ENCODE results near the gene FGF14. TPM values are rescaled to one million over a fixed set of nuclear protein-coding genes. Genes with fewer than 3 reads are reported as not detected.

The FGF14 gene
- total RNA-seq, 2 experiments from 2014 or later, result not detected

- no peak for ATAC-seq
- intact Hi-C loops (cut with DNase I, micrococcal nuclease), result no loop called here
- Mint-ChIP-seq H3K4me1 (no peaks in the 10 kb centered on the region), H3K4me3 (no peak overlapping the region), H3K27ac (no peak overlapping the region), H3K27me3 (no peaks in the 10 kb centered on the region), H3K36me3 (ENCODE audit: low read depth) (no peaks in the 10 kb centered on the region), H3K9me3 (ENCODE audit: low read depth) (no peaks in the 10 kb centered on the region)
- CTCF ChIA-PET, result no interaction called here
- POLR2A ChIA-PET, result no interaction called here
- no peak for DNase-seq
Observed at GRCh38 chr13:101959016-101959415, 442.8 kb downstream of the FGF14 start.

DNA sequence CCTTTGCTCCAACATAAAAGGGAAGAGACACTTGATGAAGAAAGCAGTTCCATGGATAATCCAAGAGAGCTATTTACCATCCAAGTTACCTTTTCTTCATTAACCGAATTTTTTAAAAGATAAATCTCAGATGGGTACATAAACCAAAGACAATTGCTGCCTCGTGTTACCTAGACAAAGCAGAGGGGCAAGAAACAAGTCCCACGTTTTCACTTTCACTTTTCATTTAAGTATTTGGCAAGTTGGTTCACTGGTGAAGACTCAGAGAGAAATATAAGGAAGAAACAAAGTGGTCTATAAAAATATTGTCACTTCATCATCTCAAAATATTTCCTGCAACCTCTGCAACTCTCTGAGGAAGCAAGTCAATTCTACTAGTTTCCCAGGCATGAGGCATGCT, 446.1 kb downstream of the FGF14 start:
- Mint-ChIP-seq H3K27ac (no peak overlapping the region), H3K4me3 (no peak overlapping the region), H3K27me3 (peaks cover 4% of the 10 kb centered on the region), H3K4me1 (no peaks in the 10 kb centered on the region), H3K9me3 (ENCODE audit: low read depth) (no peaks in the 10 kb centered on the region), H3K36me3 (ENCODE audit: low read depth) (no peaks in the 10 kb centered on the region)
- ATAC-seq (no peak), DNase-seq (no peak)
- intact Hi-C loops (cut with DNase I, micrococcal nuclease), result no loop called here
- POLR2A ChIA-PET, result no interaction called here
- CTCF ChIA-PET, result no interaction called here

- intact Hi-C loops (cut with DNase I, micrococcal nuclease), result no loop called here
- CTCF ChIA-PET, result no interaction called here
- H3K4me3 Mint-ChIP-seq, result no peak overlapping the region
- DNase-seq (no peak), ATAC-seq (no peak)
- no peaks in the 10 kb centered on the region for H3K4me1 Mint-ChIP-seq
- H3K27me3 Mint-ChIP-seq, result peaks cover 4% of the 10 kb centered on the region
- H3K27ac Mint-ChIP-seq, result no peak overlapping the region
- POLR2A ChIA-PET, result no interaction called here
- no peaks in the 10 kb centered on the region for H3K36me3 Mint-ChIP-seq (ENCODE audit: low read depth)
- peaks cover 3% of the 10 kb centered on the region for H3K9me3 Mint-ChIP-seq (ENCODE audit: low read depth)
Observed at GRCh38 chr13:101951114-101951513, 450.7 kb downstream of the FGF14 start.

- Mint-ChIP-seq H3K36me3 (ENCODE audit: low read depth) (no peaks in the 10 kb centered on the region), H3K27ac (no peak overlapping the region), H3K4me1 (no peaks in the 10 kb centered on the region), H3K9me3 (ENCODE audit: low read depth) (peaks cover 3% of the 10 kb centered on the region), H3K4me3 (no peak overlapping the region), H3K27me3 (peaks cover 8% of the 10 kb centered on the region)
- CTCF ChIA-PET, result no interaction called here
- intact Hi-C loops (cut with DNase I, micrococcal nuclease), result loop anchor here in 1 of 2 experiments (10.0 kb wide), 2 partner anchors 435 to 805 kb away; no protein-coding TSS in a partner anchor
- POLR2A ChIA-PET, result no interaction called here
- ATAC-seq, result no peak
- DNase-seq, result no peak
Observed at GRCh38 chr13:101949681-101950080, 452.2 kb downstream of the FGF14 start.

GRCh38 chr13:101946401-101946800, 455.4 kb downstream of the FGF14 start:
- H3K4me1 Mint-ChIP-seq, result no peaks in the 10 kb centered on the region
- ChIA-PET CTCF (no interaction called here), POLR2A (no interaction called here)
- intact Hi-C loops (cut with DNase I, micrococcal nuclease), result loop anchor here in 1 of 2 experiments (10.0 kb wide), 2 partner anchors 432 to 802 kb away; no protein-coding TSS in a partner anchor
- no peak overlapping the region for H3K4me3 Mint-ChIP-seq
- no peak for ATAC-seq
- H3K9me3 Mint-ChIP-seq (ENCODE audit: low read depth), result peaks cover 3% of the 10 kb centered on the region
- H3K27ac Mint-ChIP-seq, result no peak overlapping the region
- H3K36me3 Mint-ChIP-seq (ENCODE audit: low read depth), result no peaks in the 10 kb centered on the region
- H3K27me3 Mint-ChIP-seq, result peaks cover 6% of the 10 kb centered on the region
- no peak for DNase-seq

- ChIA-PET POLR2A (no interaction called here), CTCF (no interaction called here)
- no peaks in the 10 kb centered on the region for H3K36me3 Mint-ChIP-seq (ENCODE audit: low read depth)
- intact Hi-C loops (cut with DNase I, micrococcal nuclease), result loop anchor here in 1 of 2 experiments (10.0 kb wide), 2 partner anchors 431 to 801 kb away; no protein-coding TSS in a partner anchor
- no peak overlapping the region for H3K4me3 Mint-ChIP-seq
- no peaks in the 10 kb centered on the region for H3K4me1 Mint-ChIP-seq
- peaks cover 6% of the 10 kb centered on the region for H3K27me3 Mint-ChIP-seq
- peaks cover 3% of the 10 kb centered on the region for H3K9me3 Mint-ChIP-seq (ENCODE audit: low read depth)
- DNase-seq (no peak), ATAC-seq (no peak)
- no peak overlapping the region for H3K27ac Mint-ChIP-seq
Observed at GRCh38 chr13:101945435-101945834, 456.4 kb downstream of the FGF14 start.

GRCh38 chr13:101944521-101944920, 457.3 kb downstream of the FGF14 start:
- CTCF ChIA-PET, result no interaction called here
- ATAC-seq, result no peak
- intact Hi-C loops (cut with DNase I, micrococcal nuclease), result loop anchor here (5.0 to 10.0 kb wide), 4 partner anchors 430 to 800 kb away; no protein-coding TSS in a partner anchor
- DNase-seq, result no peak
- Mint-ChIP-seq H3K36me3 (ENCODE audit: low read depth) (no peaks in the 10 kb centered on the region), H3K4me3 (no peak overlapping the region), H3K9me3 (ENCODE audit: low read depth) (peaks cover 3% of the 10 kb centered on the region), H3K27me3 (peaks cover 6% of the 10 kb centered on the region), H3K27ac (no peak overlapping the region), H3K4me1 (no peaks in the 10 kb centered on the region)
- POLR2A ChIA-PET, result no interaction called here

- peaks cover 6% of the 10 kb centered on the region for H3K27me3 Mint-ChIP-seq
- H3K36me3 Mint-ChIP-seq (ENCODE audit: low read depth), result no peaks in the 10 kb centered on the region
- ATAC-seq, result no peak
- no peak overlapping the region for H3K4me3 Mint-ChIP-seq
- H3K9me3 Mint-ChIP-seq (ENCODE audit: low read depth), result peaks cover 3% of the 10 kb centered on the region
- ChIA-PET CTCF (interaction anchor here (0.7 to 1.3 kb wide), 5 partner anchors 32 to 613 kb away, joined by 3 to 6 read pairs (median 3); no protein-coding TSS in a partner anchor), POLR2A (no interaction called here)
- DNase-seq, result no peak
- no peak overlapping the region for H3K27ac Mint-ChIP-seq
- intact Hi-C loops (cut with DNase I, micrococcal nuclease), result loop anchor here (2.0 to 10.0 kb wide), 5 partner anchors 428 to 798 kb away; no protein-coding TSS in a partner anchor
- H3K4me1 Mint-ChIP-seq, result no peaks in the 10 kb centered on the region
Observed at GRCh38 chr13:101942535-101943157, 459.2 kb downstream of the FGF14 start.

- DNase-seq (no peak), ATAC-seq (no peak)
- Mint-ChIP-seq H3K4me1 (no peaks in the 10 kb centered on the region), H3K27me3 (peaks cover 9% of the 10 kb centered on the region), H3K36me3 (ENCODE audit: low read depth) (no peaks in the 10 kb centered on the region), H3K4me3 (no peak overlapping the region), H3K27ac (no peak overlapping the region), H3K9me3 (ENCODE audit: low read depth) (no peaks in the 10 kb centered on the region)
- ChIA-PET POLR2A (no interaction called here), CTCF (interaction anchor here (0.8 to 1.3 kb wide), 4 partner anchors 62 to 614 kb away, joined by 3 to 6 read pairs (median 3); no protein-coding TSS in a partner anchor)
- intact Hi-C loops (cut with DNase I, micrococcal nuclease), result loop anchor here (2.0 to 10.0 kb wide), 5 partner anchors 427 to 797 kb away; no protein-coding TSS in a partner anchor
Observed at GRCh38 chr13:101942038-101942437, 459.8 kb downstream of the FGF14 start.

- peaks cover 10% of the 10 kb centered on the region for H3K27me3 Mint-ChIP-seq
- intact Hi-C loops (cut with DNase I, micrococcal nuclease), result loop anchor here (5.0 to 10.0 kb wide), 4 partner anchors 426 to 796 kb away; no protein-coding TSS in a partner anchor
- H3K4me1 Mint-ChIP-seq, result no peaks in the 10 kb centered on the region
- no peaks in the 10 kb centered on the region for H3K9me3 Mint-ChIP-seq (ENCODE audit: low read depth)
- no peak overlapping the region for H3K27ac Mint-ChIP-seq
- H3K36me3 Mint-ChIP-seq (ENCODE audit: low read depth), result no peaks in the 10 kb centered on the region
- ChIA-PET CTCF (interaction anchor here (0.6 to 0.9 kb wide), 2 partner anchors 10 to 797 kb away, joined by 3 read pairs; no protein-coding TSS in a partner anchor), POLR2A (no interaction called here)
- no peak for DNase-seq
- H3K4me3 Mint-ChIP-seq, result no peak overlapping the region
- ATAC-seq, result no peak
Observed at GRCh38 chr13:101941095-101941783, 460.6 kb downstream of the FGF14 start.

DNA sequence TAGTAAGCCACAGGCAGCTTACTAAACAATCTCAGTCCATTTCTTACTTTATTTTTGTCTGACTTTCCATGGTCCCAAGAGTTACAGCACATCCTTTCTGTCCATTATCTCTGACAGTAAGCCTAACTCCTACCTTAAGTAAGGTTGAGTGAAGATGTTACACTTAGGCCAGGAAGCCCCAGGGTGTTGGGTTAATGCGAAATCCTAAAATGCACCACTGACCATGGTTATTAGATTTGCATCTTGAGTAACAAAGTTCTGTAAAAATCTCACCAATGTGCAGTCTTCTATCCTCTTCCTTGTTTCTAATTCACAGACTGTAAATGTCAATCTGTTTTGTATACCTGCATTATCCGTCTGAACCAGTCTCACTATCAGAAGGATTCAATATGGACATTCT, 462.5 kb downstream of the FGF14 start:
- CTCF ChIA-PET, result interaction anchor here (1.3 kb wide), 1 partner anchor 12 kb away, joined by 3 read pairs; no protein-coding TSS in a partner anchor
- H3K36me3 Mint-ChIP-seq (ENCODE audit: low read depth), result no peaks in the 10 kb centered on the region
- H3K4me3 Mint-ChIP-seq, result no peak overlapping the region
- DNase-seq, result no peak
- no peaks in the 10 kb centered on the region for H3K9me3 Mint-ChIP-seq (ENCODE audit: low read depth)
- intact Hi-C loops (cut with DNase I, micrococcal nuclease), result no loop called here
- H3K4me1 Mint-ChIP-seq, result no peaks in the 10 kb centered on the region
- H3K27ac Mint-ChIP-seq, result no peak overlapping the region
- H3K27me3 Mint-ChIP-seq, result peaks cover 4% of the 10 kb centered on the region
- POLR2A ChIA-PET, result no interaction called here
- no peak for ATAC-seq

GRCh38 chr13:101935828-101936227, 466.0 kb downstream of the FGF14 start:
- ATAC-seq, result no peak
- no peak for DNase-seq
- ChIA-PET CTCF (no interaction called here), POLR2A (no interaction called here)
- H3K27ac Mint-ChIP-seq, result no peak overlapping the region
- H3K27me3 Mint-ChIP-seq, result peaks cover 6% of the 10 kb centered on the region
- H3K36me3 Mint-ChIP-seq (ENCODE audit: low read depth), result no peaks in the 10 kb centered on the region
- no peak overlapping the region for H3K4me3 Mint-ChIP-seq
- no peaks in the 10 kb centered on the region for H3K9me3 Mint-ChIP-seq (ENCODE audit: low read depth)
- H3K4me1 Mint-ChIP-seq, result no peaks in the 10 kb centered on the region
- intact Hi-C loops (cut with DNase I, micrococcal nuclease), result no loop called here

Measured in activated CD4-positive, alpha-beta T cell treated with anti-CD3 and anti-CD28 coated beads for 36 hours (primary cell).